AG04450 (cell line): Measurements from ENCODE around the gene ARHGAP8. TPM values are rescaled to one million over a fixed set of nuclear protein-coding genes. Genes with fewer than 3 reads are reported as not detected.
A peak's percentile ranks its signal among the peaks of the same experiment; 100 is the strongest.

Experiments
- CTCF ChIA-PET: fragments of 300-600, 350-600 bp; formaldehyde crosslinking; extraction: SDS; loops from one replicate; lab custom pipeline; 2022; ENCODE audit warnings: antibody characterized with exemption, inconsistent platforms; lab: Charles Lee
- POLR2A ChIA-PET: fragments of 350-600 bp; formaldehyde crosslinking; extraction: SDS; loops from one replicate; lab custom pipeline; 2021; ENCODE audit warnings: antibody characterized with exemption, inconsistent platforms; lab: Yijun Ruan, JAX
- DNase-seq: peaks from one replicate; pipeline ENCODE4 v3.0.0-alpha.2; 2011; ENCODE audit warnings: low read depth, low spot score
- H3K27ac ChIP-seq: one replicate; pipeline ENCODE4 v1.5.1; 2012; ENCODE audit warnings: low read depth, low read length, control low read depth
- H3K27me3 ChIP-seq: one replicate; pipeline ENCODE4 v1.6.0; 2012; ENCODE audit warnings: low read length; ENCODE audit not compliant: control insufficient read depth, insufficient read depth
- H3K4me3 ChIP-seq: 2 replicates; pipeline ENCODE4 v1.5.1; 2011; ENCODE audit warnings: mild to moderate bottlenecking, low read depth, low read length, control low read depth
- H3K9me3 ChIP-seq: 2 replicates; pipeline ENCODE4 v1.5.1; 2012; ENCODE audit warnings: low read length; ENCODE audit not compliant: control insufficient read depth, insufficient read depth
- CTCF ChIP-seq: IDR thresholded peaks from 2 replicates; pipeline ENCODE4 v1.5.1; 2011; ENCODE audit warnings: low read depth, low read length, control low read depth, inconsistent platforms
- polyA plus RNA-seq: library from polyadenylated mRNA; depleted of rRNA; stranded (reverse); fragments of >200 nt; gene quantifications from 2 replicates; pipeline ENCODE4 v1.2.3, GENCODE V29; 2011

ARHGAP8 gene
- polyA plus RNA-seq, 1 experiment = 0.16 TPM

GRCh38 chr22:44802956-44803355 lies 50.6 kb downstream of the ARHGAP8 start:
- H3K27me3 ChIP-seq = peaks cover 44% of the 10 kb centered on the region
- ChIA-PET CTCF (no interaction called here), POLR2A (no interaction called here)
- no peak for TF ChIP-seq CTCF
- no peak overlapping the region for H3K4me3 ChIP-seq
- H3K27ac ChIP-seq = no peak overlapping the region
- H3K9me3 ChIP-seq = no peaks in the 10 kb centered on the region; the same call in 1 of the 2 replicates
- no peak for DNase-seq

GRCh38 chr22:44804327-44804726 lies 52.0 kb downstream of the ARHGAP8 start:
- no peak for TF ChIP-seq CTCF
- H3K4me3 ChIP-seq = no peak overlapping the region
- CTCF ChIA-PET = no interaction called here
- no peak overlapping the region for H3K27ac ChIP-seq
- no peak for DNase-seq
- no peaks in the 10 kb centered on the region; the same call in 1 of the 2 replicates for H3K9me3 ChIP-seq
- POLR2A ChIA-PET = no interaction called here
- peaks cover 34% of the 10 kb centered on the region for H3K27me3 ChIP-seq

GRCh38 chr22:44805711-44806110 lies 53.3 kb downstream of the ARHGAP8 start:
- POLR2A ChIA-PET = no interaction called here
- Histone ChIP-seq H3K27me3 (peaks cover 29% of the 10 kb centered on the region), H3K4me3 (no peak overlapping the region), H3K9me3 (no peaks in the 10 kb centered on the region; the same call in 1 of the 2 replicates), H3K27ac (no peak overlapping the region)
- no peak for TF ChIP-seq CTCF
- CTCF ChIA-PET = interaction anchor here (1.8 kb wide), 1 partner anchor 15 kb away, joined by 7 read pairs; no protein-coding TSS in a partner anchor
- DNase-seq = no peak

- Histone ChIP-seq H3K4me3 (no peak overlapping the region), H3K27ac (no peak overlapping the region), H3K9me3 (no peaks in the 10 kb centered on the region; the same call in 1 of the 2 replicates), H3K27me3 (peaks cover 16% of the 10 kb centered on the region)
- no peak for TF ChIP-seq CTCF
- no peak for DNase-seq
- CTCF ChIA-PET = interaction anchor here (1.8 kb wide), 1 partner anchor 14 kb away, joined by 7 read pairs; no protein-coding TSS in a partner anchor
- POLR2A ChIA-PET = no interaction called here
Measured at GRCh38 chr22:44807232-44807631, 54.9 kb downstream of the ARHGAP8 start.

GRCh38 chr22:44807915-44808690 lies 55.7 kb downstream of the ARHGAP8 start:
- ChIA-PET POLR2A (no interaction called here), CTCF (interaction anchor here (0.9 kb wide), 1 partner anchor 12 kb away, joined by 4 read pairs; no protein-coding TSS in a partner anchor)
- Histone ChIP-seq H3K4me3 (no peak overlapping the region), H3K27ac (no peak overlapping the region), H3K9me3 (peaks cover 3% of the 10 kb centered on the region), H3K27me3 (peaks cover 12% of the 10 kb centered on the region)
- no peak for DNase-seq
- TF ChIP-seq CTCF = peak; percentile 25; the same call in 1 of the 2 replicates
